Body of pancreas (tissue), 4 donors: ENCODE results near the gene FALEC. TPM values are rescaled to one million over a fixed set of nuclear protein-coding genes. Genes with fewer than 3 reads are reported as not detected.
"Not testable (repeated sequence)": the region's sequence is repeated elsewhere in the genome, so short reads cannot be mapped to it uniquely, and the experiment has no call there.

Experiments
- ATAC-seq: fragments of 150-250 bp; one replicate; pipeline ENCODE4 v1.9.1; 2016
- DNase-seq, 4 donors: peaks; one replicate each; pipeline ENCODE4 v3.0.0-alpha.2; 2019
- H3K27ac ChIP-seq, 4 donors: fragments of 200-600 bp; sonication (generic); 1 replicate in 3 of 4; 2 replicates in 1 of 4; pipeline versions ENCODE4 v1.5.1 to v1.6.1; 2016 to 2019; ENCODE audit warnings: mild to moderate bottlenecking in 1 of 4, mixed read lengths in 1 of 4, moderate library complexity in 1 of 4
- H3K27me3 ChIP-seq, 2 donors: fragments of 200-600 bp; sonication (generic); one replicate each; pipeline ENCODE4 v1.6.0; 2016; ENCODE audit warnings: mild to moderate bottlenecking in 1 of 2
- H3K36me3 ChIP-seq, 2 donors: fragments of 200-600 bp; sonication (generic); replicated peaks in 1 of 2; 2 replicates each; pipeline ENCODE4 v1.5.1; 2016; ENCODE audit warnings: low read depth in 2 of 2; ENCODE audit not compliant: insufficient read depth in 1 of 2
- H3K4me1 ChIP-seq: fragments of 200-600 bp; sonication (generic); one replicate; pipeline ENCODE4 v1.6.0; 2016
- H3K4me3 ChIP-seq, 2 donors: fragments of 200-600 bp; sonication (generic); 1 replicate in 1 of 2; 2 replicates in 1 of 2; pipeline ENCODE4 v1.5.1; 2016 to 2019
- H3K9me3 ChIP-seq, 3 donors: fragments of 200-600 bp; sonication (generic); 1 replicate in 2 of 3; 2 replicates in 1 of 3; pipeline ENCODE4 v1.5.1; 2016
- POLR2A ChIP-seq, 3 donors: fragments of 450-650 bp; IDR thresholded peaks; one replicate each; pipeline ENCODE4 v1.6.1; 2016; ENCODE audit warnings: antibody characterized with exemption in 3 of 3, mild to moderate bottlenecking in 2 of 3
- WGBS, 2 donors: methylation state at CpG; one replicate each; pipeline ENCODE4 v1.1.5; 2017; 5-methylcytosine and 5-hydroxymethylcytosine counted together
- intact Hi-C: fragments of 100-400 bp; cut with DNase I; formaldehyde crosslinking; loops from one replicate; pipeline ENCODE4 v1.15.1; 2023
- total RNA-seq, 2 donors: library from RNA; depleted of rRNA; stranded (reverse); fragments of >200 nt; gene quantifications; one replicate each; pipeline ENCODE4 v1.1.0, GENCODE V29; 2016
- TF ChIP-seq, protein P1 (sequence below), 7 experiments: fragments of 450-650 bp in 4 of 7; fragments of 200-600 bp in 3 of 7; sonication (generic) in 3 of 7; IDR thresholded peaks; one replicate each; pipeline ENCODE4 v1.5.1; 2016 to 2019; ENCODE audit warnings: antibody characterized with exemption in 7 of 7

Gene FALEC
- total RNA-seq, 2 donors from 2014 or later: not detected

DNA sequence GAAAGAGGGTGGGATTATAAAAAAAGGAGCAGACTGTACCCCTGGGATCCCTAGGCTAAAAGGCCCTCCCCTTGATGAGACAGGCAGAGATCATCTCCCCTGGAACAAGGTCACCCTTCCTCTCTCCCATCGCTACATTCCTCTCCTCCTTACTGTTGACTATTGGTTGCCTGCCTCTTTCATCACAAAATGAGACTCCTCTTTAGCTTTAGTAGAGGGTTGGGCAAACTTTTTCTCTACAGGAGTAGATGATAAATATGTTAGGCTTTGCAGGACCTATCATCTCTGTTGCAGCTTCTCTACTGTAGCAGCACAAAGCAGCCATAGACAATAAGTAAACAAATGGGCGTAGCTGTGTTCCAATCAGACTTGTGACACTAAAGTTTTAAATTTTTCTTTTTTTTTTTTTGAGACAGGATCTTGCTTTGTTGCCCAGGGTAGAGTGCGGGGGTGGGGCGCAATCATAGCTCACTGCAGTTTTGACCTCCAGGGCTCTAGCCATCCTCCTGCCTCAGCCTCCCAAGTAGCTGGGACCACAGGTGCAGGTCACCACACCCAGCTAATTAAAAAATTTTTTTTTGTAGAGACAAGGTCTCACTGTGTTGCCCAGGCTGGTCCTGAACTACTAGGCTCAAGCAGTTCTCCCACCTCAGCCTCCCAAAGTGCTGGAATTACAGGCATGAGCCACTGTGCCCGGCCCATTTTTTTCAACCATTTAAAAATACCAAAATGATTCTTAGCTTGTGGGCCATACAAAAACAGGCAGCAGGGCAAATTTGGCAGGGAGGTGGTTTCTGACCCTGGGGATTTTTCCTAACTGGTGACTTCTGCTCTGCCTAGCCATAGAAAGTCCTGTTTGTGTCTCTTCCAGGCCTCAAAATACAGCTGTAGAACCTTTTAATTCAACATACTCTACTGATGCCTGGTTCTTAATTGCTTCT lies 48.8 kb downstream of the FALEC start:
- Histone ChIP-seq H3K4me3 (no peak overlapping the region), H3K4me1 (peaks cover 88% of the 10 kb centered on the region), H3K27ac (peak overlapping the region; percentile 97 to 100 (median 98)), H3K9me3 (no peaks in the 10 kb centered on the region), H3K36me3 (no peaks in the 10 kb centered on the region), H3K27me3 (no peaks in the 10 kb centered on the region)
- peak in 2 of 4 donors; percentile 14 to 44 for DNase-seq
- no peak for TF ChIP-seq POLR2A (IDR thresholded peaks at IDR 0.05)
- TF ChIP-seq, protein P1, sequence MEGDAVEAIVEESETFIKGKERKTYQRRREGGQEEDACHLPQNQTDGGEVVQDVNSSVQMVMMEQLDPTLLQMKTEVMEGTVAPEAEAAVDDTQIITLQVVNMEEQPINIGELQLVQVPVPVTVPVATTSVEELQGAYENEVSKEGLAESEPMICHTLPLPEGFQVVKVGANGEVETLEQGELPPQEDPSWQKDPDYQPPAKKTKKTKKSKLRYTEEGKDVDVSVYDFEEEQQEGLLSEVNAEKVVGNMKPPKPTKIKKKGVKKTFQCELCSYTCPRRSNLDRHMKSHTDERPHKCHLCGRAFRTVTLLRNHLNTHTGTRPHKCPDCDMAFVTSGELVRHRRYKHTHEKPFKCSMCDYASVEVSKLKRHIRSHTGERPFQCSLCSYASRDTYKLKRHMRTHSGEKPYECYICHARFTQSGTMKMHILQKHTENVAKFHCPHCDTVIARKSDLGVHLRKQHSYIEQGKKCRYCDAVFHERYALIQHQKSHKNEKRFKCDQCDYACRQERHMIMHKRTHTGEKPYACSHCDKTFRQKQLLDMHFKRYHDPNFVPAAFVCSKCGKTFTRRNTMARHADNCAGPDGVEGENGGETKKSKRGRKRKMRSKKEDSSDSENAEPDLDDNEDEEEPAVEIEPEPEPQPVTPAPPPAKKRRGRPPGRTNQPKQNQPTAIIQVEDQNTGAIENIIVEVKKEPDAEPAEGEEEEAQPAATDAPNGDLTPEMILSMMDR (IDR thresholded peaks at IDR 0.05): no peak
- 61 to 67% methylated on average over 5 of the region's 5 CpGs for WGBS, 2 donors
- intact Hi-C loops: no loop called here
- ATAC-seq: no peak

DNA sequence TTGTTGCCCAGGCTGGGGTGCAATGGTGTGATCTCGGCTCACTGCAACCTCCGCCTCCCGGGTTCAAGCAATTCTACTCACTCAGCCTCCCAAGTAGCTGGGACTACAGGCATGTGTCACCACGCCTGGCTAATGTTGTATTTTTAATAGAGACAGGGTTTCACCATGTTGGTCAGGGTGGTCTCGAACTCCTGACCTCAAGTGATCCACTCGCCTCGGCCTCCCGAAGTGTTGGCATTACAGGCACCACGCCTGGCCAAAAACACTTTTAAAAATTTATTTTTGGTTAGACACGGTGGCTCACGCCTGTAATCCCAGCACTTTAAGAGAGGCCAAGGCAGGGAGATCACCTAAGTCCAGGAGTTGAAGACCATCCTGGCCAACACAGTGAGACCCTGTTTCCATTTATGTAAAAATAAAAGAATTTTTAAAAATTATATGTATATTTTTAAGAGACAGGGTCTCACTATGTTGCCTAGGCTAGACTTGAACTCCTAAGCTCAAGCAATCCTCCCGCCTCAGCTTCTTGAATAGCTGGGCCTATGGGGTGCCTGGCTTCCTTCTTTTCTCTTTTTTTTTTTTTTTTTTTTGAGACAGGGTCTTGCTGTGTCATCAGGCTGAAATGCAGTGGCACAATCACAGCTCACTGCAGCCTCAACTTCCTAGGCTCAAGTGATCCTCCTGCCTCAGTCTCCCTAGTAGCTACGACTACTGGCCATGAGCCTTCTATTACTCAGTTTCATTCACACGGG lies 49.9 kb downstream of the FALEC start:
- H3K36me3 ChIP-seq, H3K9me3 ChIP-seq, H3K27me3 ChIP-seq, DNase-seq, ATAC-seq, H3K4me3 ChIP-seq, intact Hi-C loops: not testable (repeated sequence)
- peaks cover 88% of the 10 kb centered on the region for H3K4me1 ChIP-seq
- 85 to 90% methylated on average over 14 of the region's 14 CpGs for WGBS, 2 donors
- H3K27ac ChIP-seq: peak overlapping the region in 3 of 4 donors; percentile 97 to 100 (median 99)

DNA sequence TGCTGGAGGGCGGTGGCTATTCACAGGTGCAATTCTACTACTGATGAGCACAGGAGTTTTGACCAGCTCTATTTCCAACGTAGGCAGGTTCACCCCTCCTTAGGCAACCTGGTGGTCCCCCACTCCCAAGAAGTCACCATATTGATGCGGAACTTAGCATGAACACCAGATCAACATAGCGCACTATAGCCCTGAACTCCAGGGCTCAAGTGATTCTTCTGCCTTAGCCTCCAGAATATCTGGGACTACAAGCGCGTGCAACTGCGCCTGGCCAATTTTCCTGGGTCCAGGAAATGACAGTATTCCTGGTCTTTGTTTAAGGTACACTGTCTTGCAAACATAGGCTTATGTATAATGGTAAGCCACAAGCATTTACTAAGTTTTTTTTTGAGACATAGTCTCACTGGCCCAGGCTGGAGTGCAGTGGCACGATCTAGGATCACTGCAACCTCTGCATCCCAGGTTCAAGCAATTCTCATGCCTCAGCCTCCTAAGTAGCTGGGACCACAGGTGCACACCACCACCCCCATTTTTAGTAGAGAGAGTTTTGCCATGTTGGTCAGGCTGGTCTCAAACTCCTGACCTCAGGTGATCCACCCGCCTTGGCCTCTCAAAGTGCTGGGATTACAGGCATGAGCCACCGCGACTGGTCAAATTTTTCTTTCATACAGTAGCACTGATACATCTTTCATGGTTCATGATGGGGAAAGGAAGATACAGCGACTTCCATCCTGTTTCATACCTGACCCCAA lies 51.2 kb downstream of the FALEC start:
- ATAC-seq (no peak), DNase-seq (no peak)
- no peak for TF ChIP-seq POLR2A (IDR thresholded peaks at IDR 0.05)
- TF ChIP-seq, protein P1 (IDR thresholded peaks at IDR 0.05): no peak
- no peaks in the 10 kb centered on the region for H3K36me3 ChIP-seq
- intact Hi-C loops: no loop called here
- WGBS, 2 donors: 59 to 72% methylated on average over 9 to 12 of the region's 12 CpGs
- H3K27me3 ChIP-seq: no peaks in the 10 kb centered on the region
- peak overlapping the region; percentile 97 to 100 (median 100) for H3K27ac ChIP-seq
- peaks cover 93% of the 10 kb centered on the region for H3K4me1 ChIP-seq
- H3K4me3 ChIP-seq: no peak overlapping the region
- H3K9me3 ChIP-seq: no peaks in the 10 kb centered on the region

DNA sequence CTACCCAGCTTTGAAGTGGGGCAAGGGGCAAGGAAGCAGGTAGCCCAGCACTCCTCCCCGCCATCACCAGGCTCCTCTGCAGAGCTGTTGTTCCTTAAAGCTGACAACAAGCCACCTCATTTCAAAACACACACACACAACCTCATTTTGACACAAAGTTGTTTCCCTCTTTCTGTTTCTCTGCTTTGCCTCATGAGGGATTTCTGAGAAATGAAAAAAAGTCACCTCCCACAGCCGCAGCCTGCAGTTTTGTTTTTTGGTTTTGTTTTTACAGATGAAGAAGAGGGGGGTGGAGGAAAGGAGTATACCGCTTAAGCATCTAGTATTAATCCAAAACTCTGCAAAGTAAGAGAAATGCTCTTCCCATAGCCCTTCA lies 51.8 kb downstream of the FALEC start:
- Histone ChIP-seq H3K27me3 (no peaks in the 10 kb centered on the region), H3K27ac (peak overlapping the region; percentile 97 to 100 (median 100)), H3K36me3 (no peaks in the 10 kb centered on the region), H3K4me3 (no peak overlapping the region), H3K4me1 (peaks cover 95% of the 10 kb centered on the region), H3K9me3 (no peaks in the 10 kb centered on the region)
- intact Hi-C loops: no loop called here
- 7 to 8% methylated on average over 3 of the region's 3 CpGs for WGBS, 2 donors
- peak in 1 of 4 donors; percentile 43 for DNase-seq
- no peak for ATAC-seq
- TF ChIP-seq POLR2A (IDR thresholded peaks at IDR 0.05): no peak
- TF ChIP-seq, protein P1 (IDR thresholded peaks at IDR 0.05): no peak
